OCI-LY3 (cell line): ENCODE measurements around the gene ASIC5.
A peak's percentile ranks its signal among the peaks of the same experiment; 100 is the strongest.

Experiments used
- H2AFZ ChIP-seq: fragments of 200-600, 300-600 bp; shearing (Covaris generic); 2 replicates; pipeline ENCODE4 v1.6.0; 2014; ENCODE audit warnings: antibody characterized with exemption, low read depth, low read length
- H3K27ac ChIP-seq: fragments of 200-600, 300-600 bp; sonication (generic); 2 replicates; pipeline ENCODE4 v1.5.1; 2014; ENCODE audit warnings: mild to moderate bottlenecking, low read length, moderate library complexity, mixed read lengths
- H3K27me3 ChIP-seq: fragments of 200-600, 300-600 bp; sonication (generic); 2 replicates; pipeline ENCODE4 v1.6.1; 2014; ENCODE audit warnings: low read depth, low read length, mixed read lengths
- H3K36me3 ChIP-seq: fragments of 200-600, 300-600 bp; sonication (generic); replicated peaks from 2 replicates; pipeline ENCODE3; 2014; ENCODE audit warnings: low read depth, low read length, mixed read lengths
- H3K4me1 ChIP-seq: fragments of 300-600, 200-600 bp; sonication (generic); 2 replicates; pipeline ENCODE4 v1.6.1; 2014; ENCODE audit warnings: low read length, mixed read lengths
- H3K4me2 ChIP-seq: fragments of 200-600, 300-600 bp; sonication (generic); 2 replicates; pipeline ENCODE4 v1.6.1; 2014; ENCODE audit warnings: low read length, mixed read lengths
- H3K4me3 ChIP-seq: fragments of 300-600, 200-600 bp; sonication (generic); 2 replicates; pipeline ENCODE4 v1.5.1; 2014; ENCODE audit warnings: antibody characterized with exemption, mild to moderate bottlenecking, low read length, moderate library complexity
- H3K79me2 ChIP-seq: fragments of 300-600, 200-600 bp; shearing (Covaris generic); 2 replicates; pipeline ENCODE4 v1.6.1; 2014; ENCODE audit warnings: mild to moderate bottlenecking, low read length, mixed read lengths
- H3K9ac ChIP-seq: fragments of 300-600, 200-600 bp; shearing (Covaris generic); 2 replicates; pipeline ENCODE4 v1.6.0; 2014; ENCODE audit warnings: mild to moderate bottlenecking, low read length, moderate library complexity
- H3K9me3 ChIP-seq: fragments of 200-600, 300-600 bp; shearing (Covaris generic); 2 replicates; pipeline ENCODE4 v1.6.1; 2014; ENCODE audit warnings: low read length, mixed read lengths; ENCODE audit not compliant: insufficient read depth
- H4K20me1 ChIP-seq: fragments of 200-600, 300-600 bp; sonication (generic); 2 replicates; pipeline ENCODE4 v1.6.1; 2016; ENCODE audit warnings: low read length, mixed read lengths; ENCODE audit not compliant: insufficient read depth
- CTCF ChIP-seq: fragments of 200-600, 300-600 bp; sonication (generic); IDR thresholded peaks from 2 replicates; pipeline ENCODE4 v1.5.1; 2014; ENCODE audit warnings: antibody characterized with exemption, low read length, low read depth
- EZH2phosphoT487 ChIP-seq: fragments of 200-600 bp; shearing (Covaris generic); IDR thresholded peaks from 2 replicates; pipeline ENCODE4 v1.6.1; 2018; ENCODE audit warnings: antibody characterized with exemption, mixed run types, low read depth

The ASIC5 gene

GRCh38 chr4:155879767-155880166 lies 13.7 kb upstream of the ASIC5 start:
- no peaks in the 10 kb centered on the region for H3K36me3 ChIP-seq
- no peaks in the 10 kb centered on the region for H3K9me3 ChIP-seq
- H2AFZ ChIP-seq = no peak overlapping the region
- H3K27ac ChIP-seq = no peak overlapping the region
- TF ChIP-seq EZH2phosphoT487 = no peak
- no peak for TF ChIP-seq CTCF
- no peaks in the 10 kb centered on the region for H3K79me2 ChIP-seq
- no peaks in the 10 kb centered on the region for H3K27me3 ChIP-seq
- no peak overlapping the region for H3K4me3 ChIP-seq
- H3K4me1 ChIP-seq = peaks cover 23% of the 10 kb centered on the region
- no peaks in the 10 kb centered on the region for H4K20me1 ChIP-seq
- H3K9ac ChIP-seq = no peak overlapping the region
- H3K4me2 ChIP-seq = no peak overlapping the region

GRCh38 chr4:155878611-155879010 lies 12.5 kb upstream of the ASIC5 start:
- no peak for TF ChIP-seq EZH2phosphoT487
- no peak for TF ChIP-seq CTCF
- Histone ChIP-seq H3K36me3 (no peaks in the 10 kb centered on the region), H3K4me2 (peak overlapping the region; percentile 16), H3K79me2 (no peaks in the 10 kb centered on the region), H3K9me3 (no peaks in the 10 kb centered on the region), H4K20me1 (no peaks in the 10 kb centered on the region), H3K9ac (no peak overlapping the region), H3K27me3 (no peaks in the 10 kb centered on the region), H3K27ac (peak overlapping the region; percentile 29), H3K4me1 (peaks cover 17% of the 10 kb centered on the region), H3K4me3 (no peak overlapping the region), H2AFZ (peak overlapping the region; percentile 17; the same call in 1 of the 2 replicates)

- Histone ChIP-seq H3K27me3 (no peaks in the 10 kb centered on the region), H3K36me3 (no peaks in the 10 kb centered on the region)
- TF ChIP-seq CTCF (no peak), EZH2phosphoT487 (no peak)
These were observed 11.9 kb upstream of the ASIC5 start for GRCh38 chr4:155877971-155878370.

GRCh38 chr4:155875878-155876277 lies 9.8 kb upstream of the ASIC5 start:
- Histone ChIP-seq H3K4me2 (no peak overlapping the region), H3K36me3 (no peaks in the 10 kb centered on the region), H2AFZ (no peak overlapping the region), H3K9ac (no peak overlapping the region), H3K9me3 (no peaks in the 10 kb centered on the region), H4K20me1 (no peaks in the 10 kb centered on the region), H3K79me2 (no peaks in the 10 kb centered on the region), H3K4me1 (peaks cover 11% of the 10 kb centered on the region), H3K27me3 (no peaks in the 10 kb centered on the region), H3K4me3 (no peak overlapping the region), H3K27ac (no peak overlapping the region)
- TF ChIP-seq EZH2phosphoT487 = no peak
- no peak for TF ChIP-seq CTCF

More at GRCh38 chr4:155877971-155878370, 11.9 kb upstream of the ASIC5 start:
- no peaks in the 10 kb centered on the region for H4K20me1 ChIP-seq
- H3K4me3 ChIP-seq = no peak overlapping the region
- no peak overlapping the region for H3K9ac ChIP-seq
- no peak overlapping the region for H2AFZ ChIP-seq
- H3K79me2 ChIP-seq = no peaks in the 10 kb centered on the region
- H3K4me2 ChIP-seq = no peak overlapping the region
- H3K27ac ChIP-seq = no peak overlapping the region
- no peaks in the 10 kb centered on the region for H3K9me3 ChIP-seq
- peaks cover 16% of the 10 kb centered on the region for H3K4me1 ChIP-seq
